MM.1S (cell line): ENCODE results near the gene ULK1.
"Not testable (repeated sequence)": the region's sequence is repeated elsewhere in the genome, so short reads cannot be mapped to it uniquely, and the experiment has no call there.

ENCODE experiments used
- DNase-seq: peaks from one replicate; pipeline ENCODE4 v3.0.0-alpha.2; 2015
- H2AFZ ChIP-seq: fragments of 300-600 bp; sonication (generic); 2 replicates; pipeline ENCODE4 v1.6.0; 2016; ENCODE audit warnings: antibody characterized with exemption, low read length
- H3F3A ChIP-seq: fragments of 300-600 bp; sonication (generic); 2 replicates; pipeline ENCODE4 v1.6.1; 2016; ENCODE audit warnings: mild to moderate bottlenecking, antibody characterized with exemption, low read length, moderate library complexity, mixed read lengths; ENCODE audit not compliant: insufficient read depth
- H3K27ac ChIP-seq: fragments of 300-600 bp; sonication (generic); 2 replicates; pipeline ENCODE4 v1.5.1; 2016; ENCODE audit warnings: mild to moderate bottlenecking, low read length
- H3K27me3 ChIP-seq: fragments of 300-600 bp; sonication (generic); replicated peaks from 2 replicates; pipeline ENCODE4 v1.6.0; 2016; ENCODE audit warnings: low read length; ENCODE audit not compliant: insufficient read depth
- H3K36me3 ChIP-seq: fragments of 300-600 bp; sonication (generic); replicated peaks from 2 replicates; pipeline ENCODE4 v1.6.1; 2016; ENCODE audit warnings: mild to moderate bottlenecking, low read length, mixed read lengths; ENCODE audit not compliant: insufficient read depth
- H3K4me1 ChIP-seq: fragments of 300-600 bp; sonication (generic); 2 replicates; pipeline ENCODE4 v1.6.1; 2016; ENCODE audit warnings: low read length, mixed read lengths
- H3K4me2 ChIP-seq: fragments of 300-600 bp; sonication (generic); 2 replicates; pipeline ENCODE4 v1.6.0; 2016; ENCODE audit warnings: low read depth, low read length
- H3K4me3 ChIP-seq: fragments of 300-600 bp; sonication (generic); 2 replicates; pipeline ENCODE4 v1.5.1; 2016; ENCODE audit warnings: low read length, mixed read lengths
- H3K79me2 ChIP-seq: fragments of 300-600 bp; sonication (generic); 2 replicates; pipeline ENCODE4 v1.6.1; 2016; ENCODE audit warnings: mixed run types, low read length, mixed read lengths
- H3K9ac ChIP-seq: fragments of 300-600 bp; sonication (generic); 2 replicates; pipeline ENCODE4 v1.6.1; 2016; ENCODE audit warnings: low read length, mixed read lengths
- H3K9me2 ChIP-seq: fragments of 300-600 bp; sonication (generic); replicated peaks from 2 replicates; pipeline ENCODE4 v1.6.1; 2016; ENCODE audit warnings: mild to moderate bottlenecking, low read length, mixed read lengths; ENCODE audit not compliant: insufficient read depth
- H3K9me3 ChIP-seq: fragments of 300-600 bp; sonication (generic); replicated peaks from 2 replicates; pipeline ENCODE4 v1.6.1; 2016; ENCODE audit warnings: mild to moderate bottlenecking, low read length, mixed read lengths; ENCODE audit not compliant: insufficient read depth
- H4K20me1 ChIP-seq: fragments of 300-600 bp; sonication (generic); 2 replicates; pipeline ENCODE4 v1.6.1; 2016; ENCODE audit warnings: mild to moderate bottlenecking, low read length, moderate library complexity, mixed read lengths; ENCODE audit not compliant: insufficient read depth
- CTCF ChIP-seq: fragments of 300-600 bp; sonication (generic); IDR thresholded peaks from 2 replicates; pipeline ENCODE4 v1.5.1; 2016; ENCODE audit warnings: antibody characterized with exemption, low read length, mixed read lengths
- EZH2 ChIP-seq: fragments of 300-600 bp; sonication (generic); optimal IDR thresholded peaks from 2 replicates; pipeline ENCODE3; 2017; ENCODE audit warnings: low read depth, mild to moderate bottlenecking, antibody characterized with exemption, low read length, mixed read lengths
- EZH2phosphoT487 ChIP-seq: fragments of 300-600 bp; sonication (generic); IDR thresholded peaks from 2 replicates; pipeline ENCODE4 v1.6.1; 2018; ENCODE audit warnings: antibody characterized with exemption, low read length

The ULK1 gene

GRCh38 chr12:131948166-131948712 is 53.8 kb downstream of the ULK1 start:
- Histone ChIP-seq H3K9me3 (no peaks in the 10 kb centered on the region), H3K9ac (no peak overlapping the region), H3K4me2 (no peak overlapping the region), H3K27ac (no peak overlapping the region), H3K36me3 (no peaks in the 10 kb centered on the region), H2AFZ (no peak overlapping the region), H3K27me3 (no peaks in the 10 kb centered on the region), H3F3A (no peaks in the 10 kb centered on the region), H3K9me2 (no peaks in the 10 kb centered on the region), H4K20me1 (0 out of 2 replicates have a peak, but pooled peaks cover 2% of the 10 kb centered on the region), H3K4me3 (no peak overlapping the region), H3K4me1 (no peaks in the 10 kb centered on the region), H3K79me2 (peaks cover 23% of the 10 kb centered on the region)
- no peak for DNase-seq
- TF ChIP-seq CTCF (no peak), EZH2 (no peak), EZH2phosphoT487 (no peak)

- H3K4me1 ChIP-seq, H3K27ac ChIP-seq, H3K9me2 ChIP-seq, H3K9me3 ChIP-seq, H3K27me3 ChIP-seq, DNase-seq, H4K20me1 ChIP-seq, H3K36me3 ChIP-seq, H3F3A ChIP-seq: not testable (repeated sequence)
- Histone ChIP-seq H3K79me2 (peaks cover 29% of the 10 kb centered on the region), H3K4me3 (peak overlapping the region; percentile 43; the same call in 1 of the 2 replicates), H3K9ac (peak overlapping the region; percentile 26; the same call in 1 of the 2 replicates), H3K4me2 (peak overlapping the region; percentile 47; the same call in 1 of the 2 replicates), H2AFZ (peak overlapping the region; percentile 45; the same call in 1 of the 2 replicates)
Measured at GRCh38 chr12:131948713-131949430, 54.5 kb downstream of the ULK1 start.

- Histone ChIP-seq H3F3A (no peaks in the 10 kb centered on the region), H3K36me3 (no peaks in the 10 kb centered on the region), H3K4me2 (peak within 1 kb of the TSS; percentile 47; the same call in 1 of the 2 replicates), H3K79me2 (peaks cover 34% of the 10 kb centered on the region), H3K4me1 (no peaks in the 10 kb centered on the region), H3K4me3 (peak within 1 kb of the TSS; percentile 72), H4K20me1 (0 out of 2 replicates have a peak, but pooled peaks cover 2% of the 10 kb centered on the region), H3K27ac (no peak within 1 kb of the TSS), H3K27me3 (no peaks in the 10 kb centered on the region), H3K9ac (peak within 1 kb of the TSS; percentile 64), H2AFZ (peak within 1 kb of the TSS; percentile 45; the same call in 1 of the 2 replicates), H3K9me2 (no peaks in the 10 kb centered on the region), H3K9me3 (no peaks in the 10 kb centered on the region)
- TF ChIP-seq EZH2, result no peak
- TF ChIP-seq CTCF, result peak; percentile 9; the same call in 1 of the 2 replicates
- DNase-seq, result peak; percentile 84
Measured at GRCh38 chr12:131949431-131950181, 55.2 kb downstream of the ULK1 start, which contains the start of gene EP400. Gene EP400 (plus strand): TSS chr12:131949942. CDS start chr12:131960620, 10,678 bp downstream.
